ENCODE data around the gene GRK2.
A peak's percentile ranks its signal among the peaks of the same experiment; 100 is the strongest.

GRK2 gene

GRCh38 chr11:67283481-67283963 is 17.2 kb downstream of the GRK2 start:
- DNase-seq: no peak

DNA sequence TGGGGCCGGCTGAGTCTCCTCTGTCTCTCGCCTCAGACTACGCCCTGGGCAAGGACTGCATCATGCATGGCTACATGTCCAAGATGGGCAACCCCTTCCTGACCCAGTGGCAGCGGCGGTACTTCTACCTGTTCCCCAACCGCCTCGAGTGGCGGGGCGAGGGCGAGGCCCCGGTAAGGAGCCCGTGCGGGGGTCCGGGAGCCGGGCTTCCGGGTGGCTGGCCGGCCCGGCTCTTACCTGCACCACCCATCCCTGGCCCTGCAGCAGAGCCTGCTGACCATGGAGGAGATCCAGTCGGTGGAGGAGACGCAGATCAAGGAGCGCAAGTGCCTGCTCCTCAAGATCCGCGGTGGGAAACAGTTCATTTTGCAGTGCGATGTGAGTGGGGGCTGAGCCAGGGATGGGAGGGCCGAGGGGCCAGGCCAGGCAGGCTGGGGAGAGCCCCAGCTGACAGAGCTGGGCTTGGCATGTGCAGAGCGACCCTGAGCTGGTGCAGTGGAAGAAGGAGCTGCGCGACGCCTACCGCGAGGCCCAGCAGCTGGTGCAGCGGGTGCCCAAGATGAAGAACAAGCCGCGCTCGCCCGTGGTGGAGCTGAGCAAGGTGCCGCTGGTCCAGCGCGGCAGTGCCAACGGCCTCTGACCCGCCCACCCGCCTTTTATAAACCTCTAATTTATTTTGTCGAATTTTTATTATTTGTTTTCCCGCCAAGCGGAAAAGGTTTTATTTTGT is 18.7 kb downstream of the GRK2 start:
- no peak for DNase-seq

GRCh38 chr11:67285541-67286498 is 19.5 kb downstream of the GRK2 start:
- DNase-seq: no peak

DNA sequence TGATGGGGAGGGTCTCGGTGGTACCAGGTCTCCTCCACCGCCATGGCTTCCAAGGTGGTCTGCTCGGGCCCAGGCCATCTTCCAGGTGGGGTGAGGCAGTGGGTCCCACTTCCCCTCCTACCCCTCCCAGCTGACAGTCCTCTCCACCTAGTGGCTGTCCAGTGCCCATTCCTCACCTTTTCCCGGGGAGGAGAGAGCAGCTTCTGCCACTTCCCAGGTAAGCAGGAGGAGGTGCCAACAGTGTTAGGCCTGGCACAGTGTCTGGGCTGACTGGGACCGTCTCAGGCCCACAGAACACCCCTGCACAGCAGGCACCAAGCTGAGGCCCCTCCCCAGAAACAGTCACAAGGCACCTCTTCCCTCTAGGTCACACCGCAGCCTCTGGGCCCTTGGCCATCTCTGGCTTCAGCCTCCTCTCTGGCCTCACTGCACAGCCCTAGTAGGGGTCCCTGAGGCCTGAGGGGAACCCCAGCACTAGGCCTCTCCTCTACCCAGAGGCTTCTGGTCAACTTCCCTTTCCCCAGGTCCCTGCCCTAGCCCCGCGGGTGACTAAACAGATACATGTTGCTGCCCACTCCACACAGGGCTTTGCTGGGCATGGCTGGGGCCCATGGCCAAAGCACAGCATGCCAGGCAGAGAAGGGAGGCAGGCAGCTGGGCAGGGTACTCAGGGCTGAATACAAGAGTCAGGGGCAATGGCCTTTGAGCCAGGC is 20.5 kb downstream of the GRK2 start:
- no peak for DNase-seq

- DNase-seq: no peak
Observed at GRCh38 chr11:67287355-67288197, 21.3 kb downstream of the GRK2 start.

GRCh38 chr11:67288198-67288451 is 21.9 kb downstream of the GRK2 start:
- DNase-seq: no peak

DNA sequence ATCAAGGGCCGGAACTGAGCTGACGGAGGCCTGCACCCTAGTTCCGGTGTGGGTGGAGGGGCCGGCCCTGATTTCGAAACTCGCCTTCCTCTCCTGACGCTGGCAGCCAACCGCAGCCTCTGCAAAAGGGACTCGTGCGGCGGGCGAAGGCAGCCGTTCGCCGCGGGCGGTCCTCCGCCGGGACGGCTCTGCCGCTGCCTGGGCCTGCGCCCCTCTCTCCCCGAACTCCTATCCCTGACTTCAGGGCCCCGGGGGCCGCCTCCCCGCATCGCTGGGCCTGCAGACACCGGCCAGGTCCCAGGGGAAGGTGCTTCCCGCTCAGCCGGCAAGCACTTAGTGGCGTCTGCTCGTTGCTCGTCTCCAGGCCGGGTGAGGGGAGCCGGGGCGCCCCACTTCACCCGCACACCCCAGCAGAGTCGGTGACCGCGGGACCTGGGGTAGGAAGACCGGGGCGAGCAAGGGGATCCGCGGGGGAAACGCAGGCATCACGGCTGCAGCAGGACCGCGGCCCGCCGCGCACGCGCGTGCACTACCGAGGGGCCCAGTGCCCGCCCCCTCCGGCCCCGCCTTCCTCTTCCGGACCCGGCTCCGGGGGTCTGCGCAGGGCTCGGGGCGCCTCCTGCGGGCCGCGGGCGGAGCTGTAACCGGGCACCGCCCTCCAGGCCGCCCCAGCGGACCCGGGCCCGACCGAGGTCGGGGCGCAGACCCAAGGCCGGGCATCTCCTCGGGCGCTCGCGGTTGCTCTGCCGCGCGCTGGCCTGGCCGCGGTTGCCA is 22.4 kb downstream of the GRK2 start:
- DNase-seq: peak; percentile 86

DNA sequence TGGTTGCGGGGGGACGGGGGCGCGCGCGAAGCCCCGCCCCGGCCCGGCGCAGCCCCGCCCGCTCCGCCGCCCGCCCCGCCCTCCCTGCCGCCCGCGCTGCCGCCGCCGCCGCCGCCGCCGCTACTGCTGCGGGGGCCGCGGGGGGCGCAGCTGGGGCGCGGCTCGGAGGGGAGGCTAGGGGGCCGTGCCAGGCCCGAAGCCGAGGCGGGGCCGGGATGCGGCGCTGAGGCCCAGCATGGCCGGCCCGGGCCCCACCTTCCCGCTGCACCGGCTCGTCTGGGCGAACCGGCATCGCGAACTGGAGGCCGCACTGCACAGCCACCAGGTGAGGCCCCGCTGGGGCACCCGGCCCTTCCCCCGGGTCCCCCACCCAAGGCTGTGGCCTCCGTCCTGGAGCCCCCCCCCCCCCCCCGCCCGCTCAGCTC is 23.0 kb downstream of the GRK2 start, which contains the start of gene ANKRD13D:
Gene ANKRD13D, plus strand, starts transcription at position 78 of the 425 bp plus-strand sequence. Its CDS starts 158 bp downstream, at position 236.
- peak; percentile 74 for DNase-seq

GRCh38 chr11:67289651-67290479 is 23.6 kb downstream of the GRK2 start:
- DNase-seq: no peak

DNA sequence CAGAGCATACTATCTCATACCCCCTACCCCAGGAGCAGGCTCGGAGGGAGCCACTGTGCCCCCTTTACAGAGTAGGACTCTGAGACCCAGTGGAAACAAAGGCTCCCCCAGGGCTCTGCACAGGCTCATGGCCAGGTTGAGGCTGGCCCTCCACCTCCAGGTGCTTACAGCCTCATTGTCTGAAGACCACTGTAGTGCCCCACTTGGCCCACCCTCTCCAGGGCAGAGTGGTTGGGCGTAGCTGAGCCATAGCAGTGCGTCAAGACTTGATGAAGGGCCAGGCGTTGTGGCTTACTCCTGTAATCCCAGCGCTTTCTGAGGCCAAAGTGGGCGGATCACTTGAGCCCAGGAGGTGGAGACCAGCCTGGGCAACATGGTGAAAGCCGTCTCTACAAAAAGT is 24.5 kb downstream of the GRK2 start:
- no peak for DNase-seq

GRCh38 chr11:67291481-67292381 is 25.5 kb downstream of the GRK2 start:
- DNase-seq: no peak

DNA sequence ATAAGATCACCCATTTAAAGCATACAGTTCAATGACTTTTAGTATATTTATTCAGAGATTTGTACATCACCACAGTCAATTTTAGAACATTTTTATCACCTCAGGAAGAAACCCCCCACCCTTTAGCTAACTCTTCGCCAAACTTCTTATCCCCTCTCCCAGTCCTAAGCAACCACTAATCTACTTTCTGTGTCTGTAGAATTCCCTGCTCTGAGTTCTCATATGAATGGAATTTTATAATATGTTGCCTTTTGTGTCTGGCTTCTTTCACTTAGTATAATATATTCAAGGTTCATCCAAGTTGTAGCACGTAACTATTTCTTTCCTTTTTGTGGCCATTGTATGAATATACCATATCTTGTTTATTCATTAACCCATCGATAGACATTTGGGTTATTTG is 26.4 kb downstream of the GRK2 start:
- no peak for DNase-seq

DNA sequence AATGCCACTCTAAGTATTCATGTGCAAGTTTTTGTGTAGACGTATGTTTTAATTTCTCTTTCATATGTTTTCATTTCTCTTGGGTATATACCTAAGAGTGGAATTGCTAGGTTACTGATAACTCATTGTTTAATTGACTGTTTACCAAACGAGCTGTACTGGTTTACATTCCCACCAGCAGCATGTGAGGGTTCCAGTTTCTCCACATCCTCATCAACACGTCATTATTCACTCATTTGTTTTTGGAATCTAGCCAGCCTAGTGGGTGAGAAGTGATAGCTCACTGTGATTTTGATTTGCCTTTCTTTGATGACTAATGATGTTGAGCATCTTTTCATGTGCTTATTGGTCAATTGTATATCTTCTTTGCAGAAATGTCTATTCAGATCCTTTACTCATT is 26.8 kb downstream of the GRK2 start:
- DNase-seq: peak; percentile 14

- no peak for DNase-seq
Observed at GRCh38 chr11:67295846-67296245, 29.6 kb downstream of the GRK2 start.

DNA sequence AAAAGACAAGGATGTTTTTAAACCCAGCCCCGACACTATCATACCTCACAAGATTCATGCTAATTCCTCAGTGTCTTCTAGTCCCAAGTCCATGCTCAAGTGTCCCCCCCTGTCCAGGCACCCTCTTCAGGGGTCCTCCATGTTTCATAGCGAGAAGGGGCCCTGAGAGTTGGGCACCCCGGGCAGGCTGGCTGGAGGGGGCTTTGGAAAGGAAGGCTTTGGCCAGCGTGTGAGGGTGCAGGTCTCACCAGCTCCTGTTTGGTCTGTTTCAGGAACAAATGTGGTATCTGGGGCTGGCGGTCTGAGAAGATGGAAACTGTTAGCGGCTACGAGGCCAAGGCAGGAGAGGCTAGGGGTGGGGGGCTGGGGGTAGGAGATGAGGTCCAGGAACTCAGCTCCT is 32.5 kb downstream of the GRK2 start:
- no peak for DNase-seq

- no peak for DNase-seq
Observed at GRCh38 chr11:67299471-67300191, 33.4 kb downstream of the GRK2 start.

GRCh38 chr11:67300256-67300755 is 34.0 kb downstream of the GRK2 start:
- DNase-seq: no peak

GRCh38 chr11:67300756-67301312 is 34.6 kb downstream of the GRK2 start:
- DNase-seq: no peak

Measured in stimulated activated naive CD4-positive, alpha-beta T cell treated with Interleukin-2 at 50 U/mL for 16 hours (primary cell).